Measurements from ENCODE around the gene MFSD6. TPM values are rescaled to one million over a fixed set of nuclear protein-coding genes. Genes with fewer than 3 reads are reported as not detected.

Gene MFSD6
- total and polyA plus RNA-seq, 4 donors = 11.7 to 61.7 (median 37.4) TPM

- H3K4me1 ChIP-seq (ENCODE audit: control insufficient read depth in 5 of 5, insufficient read depth in 5 of 5, low read length in 5 of 5) = peaks cover 0 to 14% (median 3%) of the 10 kb centered on the region in 5 donors
- no peak overlapping the region for H3K4me3 ChIP-seq
- no peaks in the 10 kb centered on the region for H3K36me3 ChIP-seq (ENCODE audit: control insufficient read depth in 4 of 4, insufficient read depth in 4 of 4, low read length in 4 of 4)
- WGBS, 2 donors = 86 to 93% methylated on average over 6 of the region's 6 CpGs
- no peak overlapping the region for H3K27ac ChIP-seq (ENCODE audit: low read depth in 1 of 2, low read length in 1 of 2)
- no peak for TF ChIP-seq CTCF (IDR thresholded peaks at IDR 0.05; ENCODE audit: control extremely low read depth, extremely low read depth)
- H3K9me3 ChIP-seq (ENCODE audit: control insufficient read depth in 4 of 4, insufficient read depth in 3 of 4, low read length in 3 of 4) = no peaks in the 10 kb centered on the region
- no peaks in the 10 kb centered on the region for H3K27me3 ChIP-seq (ENCODE audit: control insufficient read depth in 3 of 3, insufficient read depth in 3 of 3, low read length in 2 of 3)
- ATAC-seq (ENCODE audit: insufficient read depth, low FRiP score) (no peak), DNase-seq (no peak)
- H3K9ac ChIP-seq (ENCODE audit: insufficient read depth in 1 of 2, low read length in 2 of 2) = no peak overlapping the region
Observed at GRCh38 chr2:190378880-190379237, 29.3 kb upstream of the MFSD6 start.

DNA sequence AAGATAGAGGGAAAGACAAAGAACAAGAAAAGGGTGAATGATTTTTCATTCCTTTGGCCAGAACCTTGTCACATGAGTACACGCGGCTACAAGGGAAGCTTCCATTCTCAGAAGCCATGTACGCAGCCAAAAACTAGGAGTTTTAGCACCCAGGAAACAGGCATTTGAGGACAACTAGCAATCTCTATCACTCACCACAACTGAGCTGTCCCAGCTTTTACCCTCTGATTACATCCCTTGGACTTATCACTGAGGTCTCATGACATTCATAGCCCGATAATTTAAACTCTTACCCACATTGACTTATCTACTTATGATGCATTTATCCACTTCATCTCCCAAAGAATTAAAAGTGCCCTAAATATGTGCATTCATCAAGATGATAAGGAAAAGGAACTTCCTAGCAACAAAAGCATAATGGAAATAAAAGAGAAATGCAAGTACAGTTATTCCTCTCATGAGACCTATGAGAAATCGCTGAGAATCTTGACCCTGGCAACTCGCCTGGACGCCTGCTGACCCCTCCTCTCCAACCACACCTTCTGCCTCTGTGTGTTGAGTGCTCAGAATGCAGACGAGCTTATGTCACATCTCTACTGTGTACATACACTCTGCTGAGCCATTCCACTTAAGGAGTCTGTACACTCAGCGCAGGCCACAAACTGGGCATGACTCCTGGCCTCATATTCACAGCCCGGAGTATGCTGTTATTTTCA lies 28.7 kb upstream of the MFSD6 start:
- ATAC-seq (ENCODE audit: insufficient read depth, low FRiP score) = peak; percentile 63
- peak in 1 of 3 donors; percentile 46 for DNase-seq
- peaks cover 0 to 14% (median 3%) of the 10 kb centered on the region in 5 donors for H3K4me1 ChIP-seq (ENCODE audit: control insufficient read depth in 5 of 5, insufficient read depth in 5 of 5, low read length in 5 of 5)
- H3K27me3 ChIP-seq (ENCODE audit: control insufficient read depth in 3 of 3, insufficient read depth in 3 of 3, low read length in 2 of 3) = no peaks in the 10 kb centered on the region
- no peaks in the 10 kb centered on the region for H3K9me3 ChIP-seq (ENCODE audit: control insufficient read depth in 4 of 4, insufficient read depth in 3 of 4, low read length in 3 of 4)
- H3K36me3 ChIP-seq (ENCODE audit: control insufficient read depth in 4 of 4, insufficient read depth in 4 of 4, low read length in 4 of 4) = no peaks in the 10 kb centered on the region
- H3K27ac ChIP-seq (ENCODE audit: low read depth in 1 of 2, low read length in 1 of 2) = no peak overlapping the region
- no peak overlapping the region for H3K4me3 ChIP-seq
- TF ChIP-seq CTCF (IDR thresholded peaks at IDR 0.05; ENCODE audit: control extremely low read depth, extremely low read depth) = no peak
- no peak overlapping the region for H3K9ac ChIP-seq (ENCODE audit: insufficient read depth in 1 of 2, low read length in 2 of 2)
- WGBS, 2 donors = 67 to 85% methylated on average over 10 of the region's 10 CpGs

GRCh38 chr2:190380962-190381412 lies 27.2 kb upstream of the MFSD6 start:
- peaks cover 0 to 14% (median 3%) of the 10 kb centered on the region in 5 donors for H3K4me1 ChIP-seq (ENCODE audit: control insufficient read depth in 5 of 5, insufficient read depth in 5 of 5, low read length in 5 of 5)
- WGBS, 2 donors = 49 to 64% methylated on average over 5 of the region's 5 CpGs
- DNase-seq (peak in 1 of 3 donors; percentile 30), ATAC-seq (ENCODE audit: insufficient read depth, low FRiP score) (no peak)
- no peak overlapping the region for H3K4me3 ChIP-seq
- no peak overlapping the region for H3K27ac ChIP-seq (ENCODE audit: low read depth in 1 of 2, low read length in 1 of 2)
- H3K9ac ChIP-seq (ENCODE audit: insufficient read depth in 1 of 2, low read length in 2 of 2) = no peak overlapping the region
- TF ChIP-seq CTCF (IDR thresholded peaks at IDR 0.05; ENCODE audit: control extremely low read depth, extremely low read depth) = no peak
- H3K27me3 ChIP-seq (ENCODE audit: control insufficient read depth in 3 of 3, insufficient read depth in 3 of 3, low read length in 2 of 3) = no peaks in the 10 kb centered on the region
- H3K9me3 ChIP-seq (ENCODE audit: control insufficient read depth in 4 of 4, insufficient read depth in 3 of 4, low read length in 3 of 4) = no peaks in the 10 kb centered on the region
- no peaks in the 10 kb centered on the region for H3K36me3 ChIP-seq (ENCODE audit: control insufficient read depth in 4 of 4, insufficient read depth in 4 of 4, low read length in 4 of 4)

All from lung (tissue), 12 donors.